Endothelial cell (in vitro differentiated cells): Measurements from ENCODE around the gene NOS1AP. TPM values are rescaled to one million over a fixed set of nuclear protein-coding genes. Genes with fewer than 3 reads are reported as not detected.

Source experiments
- DNase-seq: peaks from one replicate; pipeline ENCODE4 v3.0.0; 2021; ENCODE audit warnings: low spot score
- H3K27ac Mint-ChIP-seq: one replicate; pipeline ENCODE4 v1.8.0; 2021; ENCODE audit warnings: mixed read lengths, inconsistent platforms; ENCODE audit not compliant: unreplicated experiment
- H3K27me3 Mint-ChIP-seq: one replicate; pipeline ENCODE4 v1.8.0; 2021; ENCODE audit warnings: mild to moderate bottlenecking, moderate library complexity, mixed read lengths, inconsistent platforms; ENCODE audit not compliant: unreplicated experiment
- H3K36me3 Mint-ChIP-seq: one replicate; pipeline ENCODE4 v1.8.0; 2021; ENCODE audit warnings: mild to moderate bottlenecking, low read depth, mixed read lengths, inconsistent platforms; ENCODE audit not compliant: unreplicated experiment
- H3K4me1 Mint-ChIP-seq: one replicate; pipeline ENCODE4 v1.8.0; 2021; ENCODE audit warnings: mild to moderate bottlenecking, mixed read lengths, inconsistent platforms; ENCODE audit not compliant: unreplicated experiment
- H3K4me3 Mint-ChIP-seq: one replicate; pipeline ENCODE4 v1.8.0; 2021; ENCODE audit warnings: mild to moderate bottlenecking, mixed read lengths, inconsistent platforms; ENCODE audit not compliant: unreplicated experiment
- H3K9me3 Mint-ChIP-seq: one replicate; pipeline ENCODE4 v1.8.0; 2021; ENCODE audit warnings: mixed read lengths, inconsistent platforms; ENCODE audit not compliant: unreplicated experiment
- CTCF ChIP-seq: fragments of 200-600 bp; sonication (generic); IDR thresholded peaks from one replicate; pipeline ENCODE4 v1.5.0; 2021; ENCODE audit warnings: antibody characterized with exemption; ENCODE audit not compliant: unreplicated experiment
- total RNA-seq: library from RNA; stranded (reverse); fragmentation: NEBNext Ultra II Directional; extraction: Animal tissue kit (Norgen Biotek cat#: 25700); gene quantifications from one replicate; pipeline ENCODE4 v1.2.1, GENCODE V29; 2021; ENCODE audit not compliant: unreplicated experiment

Gene NOS1AP
- total RNA-seq, 1 donor from 2014 or later: 19.8 TPM

- Mint-ChIP-seq H3K27me3 (peaks cover 4% of the 10 kb centered on the region), H3K36me3 (no peaks in the 10 kb centered on the region), H3K4me3 (no peak overlapping the region), H3K4me1 (peaks cover 58% of the 10 kb centered on the region), H3K27ac (no peak overlapping the region), H3K9me3 (no peaks in the 10 kb centered on the region)
- no peak for DNase-seq
- TF ChIP-seq CTCF: no peak
These were observed 123.3 kb downstream of the NOS1AP start for GRCh38 chr1:162192763-162193162.

GRCh38 chr1:162193221-162193620, 123.7 kb downstream of the NOS1AP start:
- Mint-ChIP-seq H3K4me3 (no peak overlapping the region), H3K9me3 (no peaks in the 10 kb centered on the region), H3K4me1 (peaks cover 58% of the 10 kb centered on the region), H3K36me3 (no peaks in the 10 kb centered on the region), H3K27me3 (peaks cover 4% of the 10 kb centered on the region), H3K27ac (no peak overlapping the region)
- DNase-seq: no peak
- no peak for TF ChIP-seq CTCF

- Mint-ChIP-seq H3K27me3 (peaks cover 4% of the 10 kb centered on the region), H3K4me1 (peaks cover 56% of the 10 kb centered on the region), H3K9me3 (no peaks in the 10 kb centered on the region), H3K4me3 (no peak overlapping the region), H3K27ac (no peak overlapping the region), H3K36me3 (no peaks in the 10 kb centered on the region)
- DNase-seq: no peak
- no peak for TF ChIP-seq CTCF
These were observed 124.3 kb downstream of the NOS1AP start for GRCh38 chr1:162193815-162194214.

- peaks cover 62% of the 10 kb centered on the region for H3K4me1 Mint-ChIP-seq
- H3K36me3 Mint-ChIP-seq: no peaks in the 10 kb centered on the region
- DNase-seq: no peak
- H3K27ac Mint-ChIP-seq: no peak overlapping the region
- no peak overlapping the region for H3K4me3 Mint-ChIP-seq
- H3K27me3 Mint-ChIP-seq: peaks cover 3% of the 10 kb centered on the region
- H3K9me3 Mint-ChIP-seq: no peaks in the 10 kb centered on the region
- no peak for TF ChIP-seq CTCF
These were observed 126.1 kb downstream of the NOS1AP start for GRCh38 chr1:162195567-162195966.

- no peaks in the 10 kb centered on the region for H3K36me3 Mint-ChIP-seq
- H3K4me3 Mint-ChIP-seq: no peak overlapping the region
- no peak overlapping the region for H3K27ac Mint-ChIP-seq
- no peak for DNase-seq
- no peaks in the 10 kb centered on the region for H3K9me3 Mint-ChIP-seq
- TF ChIP-seq CTCF: no peak
- H3K27me3 Mint-ChIP-seq: peaks cover 2% of the 10 kb centered on the region
- H3K4me1 Mint-ChIP-seq: peaks cover 59% of the 10 kb centered on the region
These were observed 126.9 kb downstream of the NOS1AP start for GRCh38 chr1:162196387-162196786.
